Hepatocyte (in vitro differentiated cells): Measurements from ENCODE around the gene TPD52L2. TPM values are rescaled to one million over a fixed set of nuclear protein-coding genes. Genes with fewer than 3 reads are reported as not detected.

ENCODE experiments used
- DNase-seq: peaks from one replicate; pipeline ENCODE4 v3.0.0-alpha.2; 2016; ENCODE audit warnings: low spot score
- H2AFZ ChIP-seq: fragments of 200-600 bp; sonication (generic); 2 replicates; pipeline ENCODE4 v1.6.0; 2016; ENCODE audit warnings: antibody characterized with exemption, mild to moderate bottlenecking
- H3K27ac ChIP-seq: fragments of 200-600 bp; sonication (generic); 2 replicates; pipeline ENCODE4 v1.5.1; 2016; ENCODE audit warnings: mild to moderate bottlenecking
- H3K27me3 ChIP-seq: fragments of 200-600 bp; sonication (generic); 2 replicates; pipeline ENCODE4 v1.6.1; 2016
- H3K36me3 ChIP-seq: fragments of 200-600 bp; sonication (generic); replicated peaks from 2 replicates; pipeline ENCODE4 v1.5.1; 2016; ENCODE audit warnings: low read depth; ENCODE audit not compliant: insufficient read depth
- H3K4me1 ChIP-seq: fragments of 200-600 bp; sonication (generic); 2 replicates; pipeline ENCODE4 v1.5.1; 2016; ENCODE audit warnings: mild to moderate bottlenecking, moderate library complexity; ENCODE audit not compliant: insufficient read depth
- H3K4me2 ChIP-seq: fragments of 200-600 bp; sonication (generic); 2 replicates; pipeline ENCODE4 v1.6.0; 2016
- H3K4me3 ChIP-seq: fragments of 200-600 bp; sonication (generic); 2 replicates; pipeline ENCODE4 v1.5.1; 2016; ENCODE audit warnings: mild to moderate bottlenecking
- H3K79me2 ChIP-seq: fragments of 200-600 bp; sonication (generic); 2 replicates; pipeline ENCODE4 v1.6.0; 2017; ENCODE audit warnings: mild to moderate bottlenecking
- H3K9me2 ChIP-seq: fragments of 200-600 bp; sonication (generic); replicated peaks from 2 replicates; pipeline ENCODE4 v1.6.0; 2017; ENCODE audit warnings: mild to moderate bottlenecking; ENCODE audit not compliant: insufficient read depth
- H3K9me3 ChIP-seq: fragments of 200-600 bp; sonication (generic); 2 replicates; pipeline ENCODE4 v1.5.1; 2016; ENCODE audit warnings: low read depth, mild to moderate bottlenecking
- H4K20me1 ChIP-seq: fragments of 200-600 bp; sonication (generic); 2 replicates; pipeline ENCODE4 v1.6.0; 2016; ENCODE audit warnings: mild to moderate bottlenecking; ENCODE audit not compliant: insufficient read depth, poor library complexity, severe bottlenecking
- CTCF ChIP-seq: fragments of 200-600 bp; sonication (generic); IDR thresholded peaks from 2 replicates; pipeline ENCODE4 v1.5.1; 2016; ENCODE audit warnings: antibody characterized with exemption, mild to moderate bottlenecking; ENCODE audit not compliant: poor library complexity
- EZH2 ChIP-seq: fragments of 200-600 bp; sonication (generic); IDR thresholded peaks from 2 replicates; pipeline ENCODE4 v1.6.1; 2016; ENCODE audit warnings: antibody characterized with exemption, mild to moderate bottlenecking, borderline replicate concordance
- EZH2phosphoT487 ChIP-seq: fragments of 200-600 bp; sonication (generic); IDR thresholded peaks from one replicate; pipeline ENCODE4 v1.6.1; 2018; ENCODE audit warnings: antibody characterized with exemption, mild to moderate bottlenecking, low read depth, moderate library complexity; ENCODE audit not compliant: unreplicated experiment, severe bottlenecking
- WGBS: methylation state at CpG from one replicate; pipeline ENCODE4 v1.1.6; 2016; ENCODE audit warnings: low lambda C conversion rate; ENCODE audit errors: missing lambda C conversion rate; 5-methylcytosine and 5-hydroxymethylcytosine counted together
- polyA plus RNA-seq: library from polyadenylated mRNA; unstranded; fragments of >200 nt; fragmentation: Nextera tagmentation; extraction: Ambion mirVana; gene quantifications from 2 replicates; pipeline ENCODE4 v1.2.1, GENCODE V29; 2016
- total RNA-seq: library from RNA; depleted of rRNA; stranded (reverse); fragments of >200 nt; gene quantifications from 2 replicates; pipeline ENCODE4 v1.2.3, GENCODE V29; 2014

The TPD52L2 gene
- total and polyA plus RNA-seq, 2 experiments from 2014 or later: 83.2 to 93.8 TPM

- Histone ChIP-seq H3K79me2 (peaks cover 15% of the 10 kb centered on the region), H3K27me3 (peaks cover 17% of the 10 kb centered on the region), H2AFZ (no peak overlapping the region), H3K36me3 (no peaks in the 10 kb centered on the region), H3K27ac (no peak overlapping the region), H3K9me3 (no peaks in the 10 kb centered on the region), H4K20me1 (no peaks in the 10 kb centered on the region), H3K4me1 (peaks cover 2% of the 10 kb centered on the region), H3K4me3 (no peak overlapping the region), H3K4me2 (no peak overlapping the region), H3K9me2 (no peaks in the 10 kb centered on the region)
- 84% methylated on average over 14 of the region's 14 CpGs for WGBS
- no peak for TF ChIP-seq CTCF
- no peak for TF ChIP-seq EZH2phosphoT487
- no peak for TF ChIP-seq EZH2
- DNase-seq: no peak
Observed at GRCh38 chr20:63828545-63828944, 36.5 kb upstream of the TPD52L2 start.

GRCh38 chr20:63828951-63829350 lies 36.1 kb upstream of the TPD52L2 start:
- Histone ChIP-seq H2AFZ (no peak overlapping the region), H3K79me2 (peaks cover 15% of the 10 kb centered on the region), H3K27ac (no peak overlapping the region), H3K27me3 (peaks cover 17% of the 10 kb centered on the region), H3K9me2 (no peaks in the 10 kb centered on the region), H3K4me2 (peak overlapping the region; percentile 87), H3K4me3 (no peak overlapping the region), H4K20me1 (no peaks in the 10 kb centered on the region), H3K9me3 (no peaks in the 10 kb centered on the region), H3K4me1 (peaks cover 6% of the 10 kb centered on the region), H3K36me3 (no peaks in the 10 kb centered on the region)
- WGBS: 67% methylated on average over 10 of the region's 10 CpGs
- TF ChIP-seq EZH2phosphoT487: no peak
- TF ChIP-seq EZH2: no peak
- no peak for TF ChIP-seq CTCF
- no peak for DNase-seq

- DNase-seq: no peak
- TF ChIP-seq EZH2phosphoT487 (no peak), CTCF (no peak), EZH2 (no peak)
- peaks cover 17% of the 10 kb centered on the region for H3K27me3 ChIP-seq
Observed at GRCh38 chr20:63829603-63829944, 35.5 kb upstream of the TPD52L2 start.

More at GRCh38 chr20:63829603-63829944, 35.5 kb upstream of the TPD52L2 start:
- Histone ChIP-seq H3K9me3 (no peaks in the 10 kb centered on the region), H3K36me3 (no peaks in the 10 kb centered on the region), H3K4me3 (peak overlapping the region; percentile 59), H3K79me2 (peaks cover 15% of the 10 kb centered on the region), H3K27ac (no peak overlapping the region), H4K20me1 (no peaks in the 10 kb centered on the region), H3K9me2 (no peaks in the 10 kb centered on the region), H3K4me1 (peaks cover 12% of the 10 kb centered on the region), H3K4me2 (peak overlapping the region; percentile 87), H2AFZ (peak overlapping the region; percentile 60)
- 20% methylated on average over 10 of the region's 10 CpGs for WGBS
